ENCODE results near the gene PRKCZ.
A peak's percentile ranks its signal among the peaks of the same experiment; 100 is the strongest.

PRKCZ gene

DNA sequence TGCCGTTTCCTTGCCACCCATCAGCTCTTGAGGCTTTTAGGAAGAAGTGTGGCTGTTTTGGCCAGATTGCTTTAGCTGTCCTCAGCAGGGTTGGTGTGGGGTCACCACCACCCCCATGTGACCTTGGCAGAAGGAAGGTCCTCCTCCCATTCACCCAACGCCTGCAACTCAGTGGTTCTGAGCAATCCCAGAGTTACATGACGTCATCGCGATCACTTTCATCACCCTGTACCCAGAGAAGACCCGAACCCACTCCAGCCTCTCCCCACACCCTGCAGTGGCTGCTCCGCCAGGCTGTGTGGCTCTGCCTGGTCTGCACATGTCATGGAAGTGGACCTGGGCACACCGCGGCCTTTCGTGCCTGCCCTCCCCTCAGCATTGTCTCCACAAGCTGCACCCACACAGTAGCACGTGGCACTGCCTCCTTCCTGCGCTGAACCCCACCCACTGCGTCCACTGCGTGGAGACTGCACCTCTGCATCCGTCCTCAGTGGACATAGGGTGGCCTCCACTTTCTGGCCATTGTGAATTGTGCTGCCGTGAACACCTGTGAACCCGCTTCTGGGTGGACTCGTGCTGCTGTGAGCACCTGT, 127.8 kb downstream of the PRKCZ start:
- DNase-seq (ENCODE audit: low read depth): no peak

DNA sequence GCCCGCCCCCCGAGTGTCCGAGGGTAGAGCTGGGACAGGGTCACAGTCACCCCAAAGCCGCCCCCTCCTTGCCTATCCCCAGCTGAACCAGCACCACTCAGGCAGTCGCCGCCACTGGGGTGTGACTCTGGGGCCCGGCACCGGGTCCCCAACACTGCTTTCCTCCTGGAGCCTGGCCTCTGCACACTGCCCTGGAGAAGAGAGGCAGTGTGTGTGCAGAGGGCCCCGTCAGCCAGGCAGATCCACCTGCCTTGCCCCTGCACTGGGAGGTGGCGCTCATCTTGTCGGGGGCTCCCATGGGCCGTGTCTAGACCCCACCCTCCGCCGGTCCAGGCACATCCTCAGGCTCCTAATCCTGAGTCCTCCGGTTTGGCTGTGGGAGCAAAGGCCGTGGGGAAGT, 128.7 kb downstream of the PRKCZ start:
- DNase-seq (ENCODE audit: low read depth): no peak

DNA sequence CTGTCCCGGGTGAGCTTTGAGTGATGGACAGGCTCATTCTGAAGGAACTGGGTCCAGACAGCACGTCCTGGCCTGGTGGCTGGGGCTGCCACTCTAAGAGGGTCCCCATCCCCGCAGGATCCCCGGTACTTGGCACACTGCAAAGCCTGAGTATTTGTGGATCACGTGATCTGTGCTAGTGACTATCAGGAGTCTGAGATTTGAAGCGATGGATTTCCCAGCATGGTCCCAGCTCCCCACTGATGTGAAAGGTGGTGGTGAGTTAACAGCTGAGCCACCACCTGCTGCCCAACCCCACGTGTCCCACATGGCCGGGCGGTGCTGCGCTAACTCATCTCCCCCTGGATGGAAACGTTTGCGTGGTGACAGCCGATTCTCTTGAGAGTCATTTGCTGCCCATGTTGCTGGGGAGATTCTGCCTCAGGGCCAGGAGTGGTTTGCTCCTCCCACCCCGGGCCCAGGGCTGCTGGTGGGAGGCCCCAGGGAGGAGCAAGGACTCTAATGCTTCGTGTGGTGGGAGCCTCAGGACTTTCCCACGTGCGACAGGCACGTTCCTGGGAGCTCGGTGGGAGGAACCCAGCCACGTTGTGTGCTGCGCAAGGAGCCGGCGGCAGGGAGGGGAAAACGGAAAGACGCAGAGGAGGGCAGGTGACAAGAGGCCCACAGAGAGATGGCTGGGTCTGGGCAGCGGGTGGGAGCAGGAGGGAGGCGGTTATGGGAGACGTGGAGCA, 129.2 kb downstream of the PRKCZ start:
- DNase-seq (ENCODE audit: low read depth): no peak

DNA sequence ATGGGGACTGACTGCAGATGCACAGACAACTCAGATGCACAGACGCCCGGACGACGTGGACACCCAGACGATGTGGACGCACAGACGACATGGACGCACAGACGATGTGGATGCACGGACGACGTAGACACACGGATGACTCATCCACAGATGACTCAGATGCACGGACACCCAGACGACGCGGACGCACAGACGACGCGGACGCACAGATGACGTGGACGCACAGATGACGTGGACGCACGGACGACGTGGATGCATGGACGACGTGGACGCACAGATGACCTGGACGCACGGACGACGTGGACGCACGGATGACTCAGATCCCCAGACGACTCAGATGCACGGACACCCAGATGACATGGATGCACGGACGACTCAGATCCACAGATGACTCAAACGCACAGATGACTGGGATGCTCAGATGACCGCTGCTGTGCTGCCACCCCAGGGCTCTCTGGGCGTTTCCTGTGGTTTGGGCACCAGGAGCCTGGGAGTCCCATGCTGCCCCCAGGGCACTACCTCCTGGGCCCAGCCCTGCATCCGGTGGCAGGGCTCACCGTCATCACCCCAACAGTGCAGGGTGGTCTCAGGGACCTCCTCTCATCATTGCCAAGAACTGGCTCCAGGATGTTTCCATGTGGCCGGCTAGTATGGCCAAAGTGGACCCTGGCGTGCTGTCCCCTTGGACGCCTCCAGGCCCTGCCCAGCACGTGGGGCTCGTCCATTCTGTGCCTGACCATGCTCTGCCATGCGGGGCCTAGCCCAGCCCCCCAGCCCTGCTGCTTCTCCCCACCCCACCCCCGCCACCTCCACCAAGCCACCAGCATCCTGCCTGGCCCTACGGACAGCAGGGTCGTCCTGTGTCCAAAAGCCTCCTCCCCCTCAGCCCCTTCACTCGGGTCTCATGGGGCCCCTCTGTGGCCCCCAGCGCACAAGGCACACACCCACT, 130.4 kb downstream of the PRKCZ start:
- DNase-seq (ENCODE audit: low read depth): no peak

DNA sequence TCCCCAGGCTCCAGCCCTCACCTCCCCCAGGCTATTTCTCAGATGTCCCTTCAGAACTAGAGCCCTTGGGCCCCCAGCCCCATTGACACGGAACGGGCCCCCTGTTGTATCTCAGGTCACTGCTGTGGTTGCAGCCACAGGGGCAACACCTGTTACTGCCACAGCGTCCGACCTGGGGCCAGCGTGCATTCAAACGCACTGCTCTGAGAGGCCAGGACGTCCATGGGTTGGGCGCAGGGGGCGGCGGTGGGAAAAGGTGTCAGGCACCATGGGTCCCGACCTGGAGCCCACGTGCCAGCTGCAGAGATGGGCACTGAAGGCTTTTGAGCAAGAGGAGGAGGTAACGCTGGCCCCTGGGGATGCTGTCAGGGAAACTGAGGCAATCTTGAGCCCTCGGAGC, 131.1 kb downstream of the PRKCZ start:
- no peak for DNase-seq (ENCODE audit: low read depth)

DNA sequence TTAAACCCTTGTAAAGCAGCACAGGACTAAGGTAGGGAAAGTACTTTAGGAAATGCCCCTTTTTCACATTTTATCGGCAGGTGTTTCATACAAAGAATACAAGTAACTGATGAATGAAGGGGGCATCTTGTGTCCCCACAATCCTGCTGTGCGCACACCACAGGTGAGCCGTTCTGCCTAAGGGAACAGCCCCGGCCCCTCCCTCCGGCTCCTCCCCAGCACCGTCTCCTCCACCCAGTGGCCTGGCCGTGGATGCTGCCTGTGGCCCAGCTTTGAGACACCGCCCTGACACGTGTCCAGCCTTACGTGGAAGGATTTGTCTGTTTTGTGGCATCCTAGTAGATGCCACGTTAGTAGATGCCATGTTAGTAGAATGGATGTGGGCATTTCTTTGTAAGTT, 131.5 kb downstream of the PRKCZ start:
- DNase-seq (ENCODE audit: low read depth): no peak

DNA sequence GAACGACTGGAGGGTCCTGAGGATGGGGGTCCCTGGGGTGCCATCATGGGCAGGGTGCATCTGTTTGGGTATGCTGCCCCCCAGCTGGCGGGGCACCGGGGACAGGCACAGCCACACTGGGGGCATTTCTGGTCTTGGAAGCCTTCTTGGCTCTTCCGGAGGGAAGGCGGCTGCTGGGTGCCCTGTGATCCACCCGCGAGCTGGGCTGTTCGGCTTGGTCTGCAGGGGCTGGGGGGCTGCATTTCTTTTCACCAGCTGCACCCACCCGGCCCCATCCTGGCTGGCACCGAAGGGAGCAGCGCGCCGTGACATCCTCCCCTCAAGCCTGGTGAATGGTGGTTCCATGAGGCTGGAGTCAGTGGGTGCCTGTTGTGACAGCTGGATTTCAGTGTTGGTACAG, 132.2 kb downstream of the PRKCZ start:
- DNase-seq (ENCODE audit: low read depth): no peak

DNA sequence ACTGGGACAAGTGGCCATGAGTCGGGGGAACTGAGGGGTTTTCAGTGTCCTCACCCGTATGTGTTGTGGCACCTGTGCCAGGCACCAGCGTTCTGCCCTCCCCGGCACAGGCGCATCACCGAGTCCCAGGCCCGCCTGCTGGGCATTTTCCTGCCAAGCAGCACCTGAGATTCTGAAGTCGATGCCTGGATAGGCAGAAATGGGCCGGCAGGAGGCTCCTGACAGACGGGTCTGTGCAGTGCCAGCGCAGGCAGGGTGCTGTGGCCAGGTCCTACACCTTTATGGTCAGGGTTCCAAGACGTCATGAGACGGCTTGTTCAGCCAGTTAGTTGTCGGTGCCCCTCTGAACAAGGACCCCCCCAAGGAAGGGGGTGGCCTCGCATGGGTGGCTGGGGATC, 133.7 kb downstream of the PRKCZ start:
- no peak for DNase-seq (ENCODE audit: low read depth)

DNA sequence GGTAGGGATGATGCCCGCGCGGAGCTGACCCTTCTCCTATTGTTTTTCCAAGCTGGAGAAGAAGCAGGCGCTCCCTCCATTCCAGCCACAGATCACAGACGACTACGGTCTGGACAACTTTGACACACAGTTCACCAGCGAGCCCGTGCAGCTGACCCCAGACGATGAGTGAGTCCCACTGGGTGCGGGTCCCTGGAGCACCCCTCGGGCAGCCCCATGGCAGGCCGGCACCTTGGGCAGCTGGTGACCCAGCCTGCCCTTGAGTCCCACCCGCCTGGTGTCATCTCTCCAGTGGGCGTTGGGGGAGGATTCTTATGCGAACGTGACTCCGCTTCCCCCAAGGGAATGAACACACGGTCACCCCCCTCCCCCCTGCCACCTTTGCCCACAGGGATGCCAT, 134.3 kb downstream of the PRKCZ start:
- no peak for DNase-seq (ENCODE audit: low read depth)

DNA sequence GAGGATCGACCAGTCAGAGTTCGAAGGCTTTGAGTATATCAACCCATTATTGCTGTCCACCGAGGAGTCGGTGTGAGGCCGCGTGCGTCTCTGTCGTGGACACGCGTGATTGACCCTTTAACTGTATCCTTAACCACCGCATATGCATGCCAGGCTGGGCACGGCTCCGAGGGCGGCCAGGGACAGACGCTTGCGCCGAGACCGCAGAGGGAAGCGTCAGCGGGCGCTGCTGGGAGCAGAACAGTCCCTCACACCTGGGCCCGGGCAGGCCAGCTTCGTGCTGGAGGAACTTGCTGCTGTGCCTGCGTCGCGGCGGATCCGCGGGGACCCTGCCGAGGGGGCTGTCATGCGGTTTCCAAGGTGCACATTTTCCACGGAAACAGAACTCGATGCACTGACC, 134.7 kb downstream of the PRKCZ start:
- no peak for DNase-seq (ENCODE audit: low read depth)

DNA sequence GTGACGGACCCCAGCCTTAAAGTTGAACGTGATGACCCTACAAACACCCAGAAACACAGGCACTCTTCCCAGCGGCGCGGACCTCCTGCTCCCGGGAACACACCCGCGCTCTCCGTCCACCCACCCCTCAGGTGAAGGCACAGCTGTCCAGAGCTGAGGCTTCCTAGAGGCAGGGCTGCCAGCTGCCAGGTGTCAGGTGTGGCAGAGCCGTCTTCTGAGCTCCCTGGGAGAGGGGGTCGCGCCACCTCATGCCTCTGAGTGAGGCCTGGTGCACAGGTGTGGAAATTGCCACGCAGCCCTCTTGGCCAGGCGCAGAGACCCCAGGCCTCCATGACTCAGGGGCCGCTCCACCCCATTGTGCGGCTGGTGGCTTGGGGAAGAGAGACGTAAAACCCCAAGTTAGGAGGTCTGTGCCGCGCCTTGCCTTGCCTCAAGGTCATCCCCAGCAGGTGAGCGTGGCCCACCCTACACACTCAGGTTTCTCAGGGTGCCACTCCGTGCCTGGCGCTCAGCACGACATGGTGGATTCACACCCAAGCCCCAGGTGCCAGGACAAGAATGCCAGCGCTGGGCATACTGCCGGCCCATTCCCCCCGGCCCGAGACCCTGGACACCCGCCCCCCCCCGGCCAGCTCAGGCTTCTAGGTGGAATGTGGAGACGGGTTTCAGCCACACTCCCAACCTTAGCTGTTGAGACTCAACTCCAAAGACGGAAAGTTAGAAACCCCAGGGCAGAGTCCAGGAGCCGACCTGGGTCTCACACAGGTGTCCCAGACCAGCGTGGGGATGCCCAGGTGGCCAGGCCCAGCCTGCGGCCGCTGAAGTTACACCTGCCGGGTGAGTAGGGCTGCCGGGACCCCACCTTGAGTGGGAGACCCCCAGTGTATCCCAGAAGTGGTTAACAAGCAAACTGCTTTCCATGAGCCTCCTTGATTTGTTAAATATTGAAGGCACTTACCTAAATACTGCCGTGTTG, 136.0 kb downstream of the PRKCZ start:
- no peak for DNase-seq (ENCODE audit: low read depth)

DNA sequence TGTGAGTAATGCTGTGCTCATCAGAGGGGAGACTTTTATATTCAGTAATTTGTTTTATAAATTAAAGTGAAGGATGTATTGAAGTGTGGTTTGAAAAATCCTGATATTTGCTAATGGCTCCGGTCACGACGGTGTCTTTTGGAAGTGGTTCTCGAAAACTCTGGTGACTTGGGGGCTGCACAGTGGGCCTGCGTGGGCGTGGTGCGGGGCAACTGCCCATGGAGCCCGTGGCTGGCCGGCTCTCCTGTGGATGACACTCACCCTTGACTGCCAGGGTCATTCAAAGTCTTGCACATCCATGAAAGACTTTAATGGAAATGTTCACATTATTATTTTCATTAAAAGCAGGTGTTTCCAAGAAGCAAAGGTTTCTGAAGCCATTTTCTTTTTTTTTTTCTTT, 136.7 kb downstream of the PRKCZ start:
- DNase-seq (ENCODE audit: low read depth): no peak

DNA sequence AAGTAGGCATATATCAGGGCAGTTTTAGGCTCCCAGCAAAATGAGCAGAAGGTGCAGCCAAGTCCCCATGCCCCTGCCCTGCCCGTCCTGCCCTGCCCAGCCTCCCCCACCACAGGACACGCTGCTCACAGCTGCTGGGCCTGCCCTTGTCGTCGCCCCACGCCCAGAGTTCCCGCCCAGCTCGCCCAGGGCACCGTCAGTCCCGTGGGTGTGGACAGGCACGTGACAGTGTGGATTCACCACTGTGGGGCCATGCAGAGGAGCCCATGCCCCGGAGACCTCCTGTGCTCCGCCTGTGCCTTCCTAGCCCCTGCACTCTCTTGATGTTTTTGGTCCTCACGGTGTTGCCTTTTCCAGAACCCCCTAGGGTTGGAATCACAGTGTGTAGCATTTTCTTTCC, 137.4 kb downstream of the PRKCZ start:
- DNase-seq (ENCODE audit: low read depth): no peak

DNA sequence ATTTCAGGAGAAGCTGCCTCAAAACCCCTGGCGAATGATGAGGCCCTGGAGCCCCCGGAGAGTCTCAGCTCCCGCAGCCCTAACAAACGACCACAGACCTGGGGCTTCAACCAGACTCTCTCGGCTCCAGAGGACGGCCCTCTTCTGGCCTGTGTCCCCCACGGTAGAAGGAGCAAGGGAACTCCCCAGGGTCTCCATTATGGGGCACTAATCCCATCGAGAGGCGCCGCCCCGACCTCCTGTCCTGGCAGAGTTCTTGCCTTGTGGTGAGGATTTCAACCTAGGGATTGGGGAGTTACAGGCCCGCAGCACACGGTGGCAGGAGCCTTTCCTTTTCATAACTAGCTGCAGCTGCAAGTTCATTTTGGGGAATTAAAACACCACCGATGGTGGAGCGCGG, 138.1 kb downstream of the PRKCZ start:
- no peak for DNase-seq (ENCODE audit: low read depth)

DNA sequence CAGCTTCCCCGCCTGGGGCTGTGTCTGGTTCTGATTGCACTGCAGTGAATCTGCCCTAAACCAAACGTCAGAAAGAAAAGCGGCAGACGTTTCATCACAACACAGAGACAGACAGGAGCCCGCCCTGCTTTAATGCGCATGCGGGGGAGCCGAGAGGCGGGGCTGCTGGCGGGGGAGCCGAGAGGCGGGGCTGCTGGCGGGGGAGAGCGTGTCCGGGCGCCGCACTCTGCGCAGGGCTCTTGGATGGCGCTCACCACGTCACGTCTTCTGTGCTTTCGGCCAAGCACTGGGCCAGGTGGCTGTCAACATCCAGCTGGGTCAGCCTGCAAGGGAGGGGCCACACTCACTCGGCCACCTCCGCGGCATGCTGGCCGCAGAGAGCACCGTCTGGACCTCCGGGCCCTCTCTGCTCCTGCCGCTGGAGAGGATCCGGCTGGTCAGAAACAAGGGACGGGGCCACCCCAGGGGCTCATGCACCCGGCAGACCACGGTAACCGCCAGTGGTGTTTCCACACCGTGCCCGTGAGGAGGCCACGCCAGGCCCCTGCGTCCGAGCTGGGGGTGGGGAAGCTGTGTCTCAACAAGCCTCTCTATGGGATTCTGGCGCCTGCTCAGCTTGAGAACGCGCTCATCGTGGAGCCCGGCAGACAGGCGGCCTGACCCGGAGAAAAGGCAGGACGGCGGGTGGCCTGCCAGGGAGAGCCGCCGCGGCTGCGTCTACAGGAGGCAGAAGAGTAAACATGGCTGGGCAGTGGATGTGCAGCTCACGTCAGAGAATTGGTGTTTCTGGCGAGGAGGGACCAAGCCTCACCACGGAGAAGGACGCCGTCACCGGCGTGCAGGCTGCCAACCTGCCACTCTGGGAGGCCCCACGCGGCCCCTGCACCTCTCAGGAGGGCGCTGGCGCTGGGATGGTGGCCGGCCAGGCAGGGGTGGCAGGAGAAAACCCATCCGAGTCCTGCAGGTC, 139.5 kb downstream of the PRKCZ start:
- DNase-seq (ENCODE audit: low read depth): peak; percentile 92

DNA sequence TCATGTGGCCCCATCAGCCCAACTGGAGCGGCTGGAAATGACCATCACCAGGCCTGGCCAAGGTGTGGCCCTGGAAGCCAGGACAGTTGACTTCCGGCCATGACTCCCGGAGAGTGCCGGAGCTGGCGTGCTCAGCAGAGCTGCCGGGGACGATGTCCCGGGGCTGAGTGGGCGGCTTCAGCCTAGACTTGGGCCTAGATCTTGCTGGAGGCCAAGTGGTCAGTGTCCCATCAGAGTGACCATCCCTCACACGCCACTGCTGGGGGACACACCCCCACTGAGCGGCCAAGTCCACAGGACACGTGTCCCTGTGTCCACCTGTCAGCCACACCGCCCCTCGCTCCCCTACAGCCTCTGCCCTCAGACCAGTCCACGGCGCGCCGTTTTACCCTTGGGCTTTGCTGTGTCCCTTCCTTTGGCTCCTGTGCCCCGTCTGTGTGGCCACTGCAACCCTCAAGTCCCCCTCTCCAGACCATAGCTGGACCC, 140.3 kb downstream of the PRKCZ start:
- DNase-seq (ENCODE audit: low read depth): no peak

DNA sequence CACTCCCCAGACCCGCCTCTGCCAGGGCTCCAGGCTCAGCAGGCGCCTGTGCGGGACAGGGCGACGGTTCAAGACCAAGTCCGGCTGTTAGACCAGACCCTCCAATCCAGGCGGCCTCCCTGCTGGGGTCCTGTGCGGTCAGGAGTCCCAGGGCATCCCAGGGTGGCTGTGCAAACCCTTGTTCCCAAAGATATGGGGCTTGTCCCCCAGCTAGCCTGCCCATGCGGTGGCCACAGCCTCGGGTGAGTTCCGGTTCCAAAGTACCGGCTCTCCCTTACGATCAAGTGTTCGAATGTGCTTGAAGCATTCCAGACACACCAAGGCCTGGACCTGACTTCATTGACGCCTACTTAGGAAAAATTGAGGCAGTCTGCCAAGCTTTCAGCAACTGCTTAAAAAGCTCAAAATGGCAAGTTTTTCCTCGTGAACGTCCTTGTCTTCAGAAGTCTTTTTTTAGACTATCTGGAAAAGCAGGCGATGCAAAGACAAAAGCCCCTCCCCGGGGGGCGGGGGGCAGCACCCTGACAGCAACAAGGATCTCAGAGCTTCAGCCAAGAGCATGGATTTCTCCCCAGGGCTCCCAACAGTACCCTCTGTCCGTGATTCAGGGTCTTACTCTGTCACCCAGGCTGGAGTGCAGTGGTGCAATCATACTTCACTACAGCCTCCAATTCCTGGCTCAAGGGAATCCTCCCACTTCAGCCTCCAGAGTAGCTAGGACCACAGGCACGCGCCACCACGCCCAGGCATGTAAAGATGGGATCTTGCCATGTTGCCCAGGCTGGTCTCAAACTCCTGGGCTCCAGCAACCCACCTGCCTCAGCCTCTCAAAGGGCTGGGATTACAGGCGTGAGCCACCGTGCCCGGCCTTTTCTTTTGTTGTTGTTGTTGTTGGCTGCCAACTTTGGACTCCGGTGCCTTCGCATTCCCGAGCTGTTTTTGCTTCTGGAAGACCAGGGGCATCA, 142.1 kb downstream of the PRKCZ start:
- DNase-seq (ENCODE audit: low read depth): no peak

DNA sequence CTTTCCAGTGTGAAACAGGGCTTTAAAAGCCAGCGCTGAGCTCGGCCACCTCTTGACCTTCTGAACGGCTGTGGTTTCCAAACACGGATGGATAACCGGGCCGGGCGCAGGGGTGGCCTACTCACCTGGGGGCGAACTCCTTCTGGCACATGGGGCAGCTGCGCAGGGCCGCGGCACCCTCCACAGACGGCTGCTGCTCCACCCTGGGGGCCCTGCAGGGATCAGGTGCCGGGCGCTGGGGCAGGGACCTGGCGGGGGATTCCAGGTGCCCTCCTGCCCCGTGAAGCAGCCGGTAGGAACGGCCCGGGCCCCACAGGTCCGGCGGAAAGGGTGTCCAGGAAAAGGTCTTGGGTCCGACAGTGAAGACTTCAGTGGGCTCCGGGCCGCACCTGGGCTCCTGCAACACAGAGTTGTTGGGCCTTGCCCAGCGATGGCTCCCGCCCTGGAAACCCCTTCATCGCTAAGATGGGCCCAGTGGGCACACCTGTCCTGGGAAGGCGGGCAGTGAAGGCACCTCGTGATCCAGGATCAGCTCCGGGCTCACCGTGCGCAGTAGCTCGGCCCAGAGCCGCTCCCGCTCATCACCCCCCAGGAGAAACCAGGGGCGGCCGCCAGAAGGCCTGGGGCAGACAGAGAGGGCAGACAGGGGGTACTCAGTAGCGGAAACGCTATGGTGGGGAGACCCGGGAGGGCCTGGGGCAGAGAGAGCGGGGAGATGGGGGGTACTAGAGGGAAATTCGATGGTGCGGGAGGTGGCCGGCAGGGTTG, 143.5 kb downstream of the PRKCZ start:
- DNase-seq (ENCODE audit: low read depth): no peak

Data from GM04504 (cell line).